Heart right ventricle (tissue), 16 donors: Measurements from ENCODE around the gene SLU7. TPM values are rescaled to one million over a fixed set of nuclear protein-coding genes. Genes with fewer than 3 reads are reported as not detected.

Source experiments
- ATAC-seq, 8 donors: fragments of 200-7000 bp; cut with Tn5 transposase; one replicate each; pipeline ENCODE4 v1.9.1; 2020; ENCODE audit warnings: mild to moderate bottlenecking in 8 of 8, moderate library complexity in 8 of 8, moderate number of reproducible peaks in 1 of 8
- DNase-seq, 2 donors: peaks; one replicate each; pipeline ENCODE4 v3.0.0-alpha.2; 2020
- H3K27ac ChIP-seq, 10 donors: fragments of 200-600 bp; sonication (generic) in 2 of 10; one replicate each; pipeline versions ENCODE4 v1.5.0 to v1.8.0; 2020 to 2022; ENCODE audit warnings: mild to moderate bottlenecking in 3 of 10
- H3K27me3 ChIP-seq, 7 donors: fragments of 200-600 bp; one replicate each; pipeline ENCODE4 v1.8.0; 2021 to 2022; ENCODE audit warnings: mild to moderate bottlenecking in 2 of 7
- H3K36me3 ChIP-seq, 9 donors: fragments of 200-600 bp; sonication (generic) in 1 of 9; one replicate each; pipeline versions ENCODE4 v1.5.0 to v1.8.0; 2020 to 2022; ENCODE audit warnings: mild to moderate bottlenecking in 2 of 9
- H3K4me1 ChIP-seq, 9 donors: fragments of 200-600 bp; sonication (generic) in 1 of 9; one replicate each; pipeline versions ENCODE4 v1.5.0 to v1.8.0; 2020 to 2022; ENCODE audit warnings: mild to moderate bottlenecking in 4 of 9
- H3K4me3 ChIP-seq, 10 donors: fragments of 200-600 bp; sonication (generic) in 2 of 10; one replicate each; pipeline versions ENCODE4 v1.5.0 to v1.8.0; 2020 to 2022; ENCODE audit warnings: mild to moderate bottlenecking in 7 of 10, moderate library complexity in 2 of 10
- H3K9me3 ChIP-seq, 11 donors: fragments of 200-600 bp in 10 of 11; sonication (generic) in 2 of 11; one replicate each; pipeline versions ENCODE4 v1.5.0 to v1.8.0; 2013 to 2022; ENCODE audit warnings: mild to moderate bottlenecking in 2 of 11, control low read depth in 1 of 11, moderate library complexity in 1 of 11
- CTCF ChIP-seq, 9 donors: fragments of 200-600 bp; sonication (generic) in 2 of 9; IDR thresholded peaks; one replicate each; pipeline versions ENCODE4 v1.5.0 to v1.8.0; 2021 to 2022; ENCODE audit warnings: antibody characterized with exemption in 9 of 9, mild to moderate bottlenecking in 5 of 9, moderate library complexity in 1 of 9
- WGBS, 2 donors: extraction: QIAGEN DNeasy Blood & Tissue Kit; methylation state at CpG; one replicate each; pipeline ENCODE4 v1.1.7; 2013; ENCODE audit warnings: inconsistent platforms in 1 of 2; 5-methylcytosine and 5-hydroxymethylcytosine counted together
- intact Hi-C, 10 donors: fragments of 100-400 bp; cut with DNase I; formaldehyde crosslinking; loops; one replicate each; pipeline versions ENCODE4 v1.11.1 to v1.14.2; 2022
- polyA plus RNA-seq, 2 donors: library from polyadenylated mRNA; stranded (reverse); fragments of 200-250 nt; gene quantifications; one replicate each; pipeline ENCODE4 v1.2.3, GENCODE V29; 2013
- total RNA-seq, 10 donors: library from RNA; stranded (reverse); fragmentation: NEBNext Ultra II Directional in 3 of 10; extraction: Animal tissue kit (Norgen Biotek cat#: 25700) in 3 of 10; gene quantifications; one replicate each; pipeline versions ENCODE4 v1.2.1 to v1.2.4, GENCODE V29; 2021 to 2023
- donor health status: Arrhythmogenic right ventricular cardiomyopathy.
- donor health status: ischemic (EF 13 %, LVEDD 7.1; RV severe dilation, severe dysfunction).
- donor health status: healthy with polysubstance abuse.
- donor health status: DM: no; HTN: yes; CAD: no.
- donor health status: DM: no; HTN: no; CAD: no.
- donor health status: ischemic (EF 25% LVEDD 6.9; RV normal size, moderate dysfunction).
- donor health status: ischemic (EF 25% LVEDD 5.7; RV mildly dilated, moderate dysfunction).
- donor health status: healthy.
- donor health status: DM: yes; HTN: yes; CAD: no.
- donor health status: Ischemic cardiomyopathy.
- donor health status: ischemic (EF 35%, LVEDD 5.7; RV mildly dilated, moderate dysfunction).
- donor health status: nonischemic (EF 11% LVEDD 7.7; RV severe dilation, severe dysfunction).
- donor health status: DM: yes; HTN: yes; CAD: no.
- donor health status: PGD.
- donor health status: ischemic (EF 29% LVEDD 5.4; RV normal size, mild dysfunction).
- donor health status: nonischemic (EF 23%, LVEDD 6.1; RV moderate dilation, normal function).

Gene SLU7
- total and polyA plus RNA-seq, 12 donors = 19.2 to 62.4 (median 40.6) TPM

- WGBS, 2 donors = 70 to 72% methylated on average over 2 of the region's 2 CpGs
- no peak for DNase-seq
- intact Hi-C loops = no loop called here
- peaks cover 0 to 32% (median 0%) of the 10 kb centered on the region in 7 donors for H3K27me3 ChIP-seq
- no peaks in the 10 kb centered on the region for H3K36me3 ChIP-seq
- no peak overlapping the region for H3K4me3 ChIP-seq
- no peak for TF ChIP-seq CTCF (IDR thresholded peaks at IDR 0.05)
- ATAC-seq = no peak
- H3K27ac ChIP-seq = no peak overlapping the region
- H3K4me1 ChIP-seq = peaks cover 0 to 10% (median 1%) of the 10 kb centered on the region in 9 donors
- no peaks in the 10 kb centered on the region for H3K9me3 ChIP-seq
These were observed 43.2 kb downstream of the SLU7 start for GRCh38 chr5:160375701-160376100.

DNA sequence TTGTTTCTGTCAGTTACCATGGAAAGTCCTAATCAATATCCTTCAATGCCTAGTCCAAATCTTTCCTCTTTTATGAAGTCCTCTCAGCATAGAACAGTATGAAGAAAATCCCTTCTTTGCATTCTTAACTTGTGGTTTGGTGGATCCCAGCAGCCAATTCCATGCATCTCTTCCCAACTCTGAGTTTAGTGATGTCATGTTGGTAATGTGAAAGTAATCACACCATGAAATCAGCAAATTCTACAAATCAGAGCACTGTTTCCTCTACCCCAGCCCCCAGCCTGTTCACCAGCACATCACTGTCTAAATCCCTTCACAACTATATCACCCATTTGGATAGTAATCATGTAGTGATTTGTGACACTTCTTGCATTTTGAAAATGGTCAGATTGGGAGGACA is 43.7 kb downstream of the SLU7 start:
- no peak for ATAC-seq
- TF ChIP-seq CTCF (IDR thresholded peaks at IDR 0.05) = no peak

GRCh38 chr5:160371294-160371693 is 47.6 kb downstream of the SLU7 start:
- ATAC-seq (no peak), DNase-seq (no peak)
- H3K4me3 ChIP-seq = no peak overlapping the region
- H3K27me3 ChIP-seq = peaks cover 0 to 52% (median 0%) of the 10 kb centered on the region in 7 donors
- H3K27ac ChIP-seq = no peak overlapping the region
- intact Hi-C loops = no loop called here
- TF ChIP-seq CTCF (IDR thresholded peaks at IDR 0.05) = no peak
- H3K4me1 ChIP-seq = peaks cover 0 to 23% (median 12%) of the 10 kb centered on the region in 9 donors
- H3K9me3 ChIP-seq = no peaks in the 10 kb centered on the region
- no peaks in the 10 kb centered on the region for H3K36me3 ChIP-seq

More for the DNA sequence above, 43.7 kb downstream of the SLU7 start:
- Histone ChIP-seq H3K9me3 (no peaks in the 10 kb centered on the region), H3K27ac (no peak overlapping the region), H3K4me1 (peaks cover 0 to 15% (median 6%) of the 10 kb centered on the region in 9 donors), H3K36me3 (no peaks in the 10 kb centered on the region), H3K4me3 (no peak overlapping the region), H3K27me3 (peaks cover 0 to 37% (median 0%) of the 10 kb centered on the region in 7 donors)
- intact Hi-C loops = no loop called here
- no peak for DNase-seq

- H3K27ac ChIP-seq = peak overlapping the region in 4 of 10 donors; percentile 66 to 78 (median 72)
- peak in 2 of 8 donors; percentile 10 for ATAC-seq
- WGBS, 2 donors = 29 to 35% methylated on average over 12 of the region's 12 CpGs
These were observed 48.2 kb downstream of the SLU7 start for GRCh38 chr5:160370713-160371034.

More at GRCh38 chr5:160370713-160371034, 48.2 kb downstream of the SLU7 start:
- no peak for TF ChIP-seq CTCF (IDR thresholded peaks at IDR 0.05)
- peak overlapping the region; percentile 50 to 85 (median 76) for H3K4me3 ChIP-seq
- intact Hi-C loops = no loop called here
- no peak for DNase-seq
- H3K9me3 ChIP-seq = no peaks in the 10 kb centered on the region
- H3K36me3 ChIP-seq = no peaks in the 10 kb centered on the region
- peaks cover 0 to 23% (median 12%) of the 10 kb centered on the region in 9 donors for H3K4me1 ChIP-seq
- peaks cover 0 to 52% (median 0%) of the 10 kb centered on the region in 7 donors for H3K27me3 ChIP-seq
